Kasumi-1 (cell line): Measurements from ENCODE around the gene HCK.
A peak's percentile ranks its signal among the peaks of the same experiment; 100 is the strongest.

Experiments used
- DNase-seq, 2 experiments: peaks; one replicate each; lab custom pipeline; 2025; lab: John Stamatoyannopoulos, UW

HCK gene

DNA sequence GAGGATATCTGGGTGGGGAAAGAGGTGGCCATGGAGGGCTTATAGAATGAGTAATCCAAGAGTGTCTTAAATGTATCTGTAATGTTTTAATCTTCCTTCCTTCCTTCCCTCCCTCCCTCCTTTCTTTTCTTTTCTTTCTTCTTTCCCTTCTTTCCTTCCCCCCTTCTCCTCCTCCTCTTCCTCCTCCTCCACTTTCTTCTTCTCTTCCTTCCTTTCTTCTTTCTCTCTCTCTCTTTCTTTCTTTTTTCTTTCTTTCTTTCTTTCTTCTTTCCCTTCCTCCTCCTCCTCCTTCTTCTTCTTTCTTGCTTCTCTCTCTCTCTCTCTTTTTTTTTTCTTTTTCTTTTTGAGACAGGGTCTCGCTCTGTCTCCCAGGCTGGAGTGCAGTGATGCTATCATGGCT is 7.1 kb downstream of the HCK start:
- no peak for DNase-seq

DNA sequence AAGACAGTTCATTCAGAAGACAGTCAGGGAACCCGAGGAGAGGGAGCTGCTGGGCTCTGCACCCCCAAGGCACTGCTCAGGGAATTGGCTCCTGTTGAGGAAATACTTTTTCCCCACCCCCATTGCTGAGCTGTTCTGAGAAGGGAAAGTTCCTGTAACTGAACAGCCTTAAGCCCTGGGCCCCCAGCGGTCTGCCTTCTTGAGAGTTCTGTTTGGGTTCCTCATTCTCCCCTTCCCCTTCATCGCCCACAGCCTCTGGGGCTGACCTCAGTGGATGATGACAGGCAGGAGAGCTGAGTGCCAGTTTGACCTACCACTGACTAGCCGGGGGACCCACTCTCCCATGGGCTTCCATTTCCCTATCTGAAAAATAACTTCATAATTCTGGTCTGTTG is 10.7 kb downstream of the HCK start:
- peak; percentile 87 to 88 for DNase-seq

DNA sequence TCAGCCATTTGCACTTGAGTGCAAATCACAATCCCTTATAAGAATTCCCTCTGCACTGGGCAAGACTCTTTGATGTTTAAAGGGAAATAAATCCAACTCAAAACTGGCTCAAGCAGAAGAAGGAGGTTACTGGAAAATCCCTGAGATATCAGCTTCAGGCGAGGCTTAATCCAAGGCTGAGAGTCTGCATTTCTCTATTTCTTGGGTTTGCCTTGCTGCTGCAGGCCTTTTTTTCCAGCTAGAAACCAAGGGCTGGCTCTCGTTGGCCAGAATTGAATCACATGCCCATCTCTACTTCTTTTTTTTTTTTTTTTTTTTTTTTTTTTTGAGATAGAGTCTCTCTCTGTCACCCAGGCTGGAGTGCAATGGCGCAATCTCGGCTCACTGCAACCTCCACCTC is 11.7 kb downstream of the HCK start:
- DNase-seq: no peak

DNA sequence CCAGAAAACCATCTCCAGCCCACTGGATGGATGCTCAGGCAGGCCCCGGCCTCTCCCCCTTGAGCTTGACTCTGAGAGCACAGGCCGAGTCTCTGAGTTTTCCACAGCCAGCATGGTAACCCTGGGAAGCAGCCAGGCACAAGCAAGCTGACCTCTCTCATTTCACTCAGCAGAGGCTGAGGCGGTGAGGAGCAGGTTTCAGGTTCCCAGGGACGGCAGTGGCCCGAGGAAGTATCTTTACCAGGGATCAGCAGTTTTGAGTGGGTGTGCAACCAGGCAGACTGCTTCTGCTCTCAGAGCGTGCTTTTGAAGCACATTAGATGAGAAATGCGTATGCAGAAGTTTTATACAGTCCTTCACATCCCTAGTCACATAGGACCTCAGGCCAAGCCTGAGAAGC is 12.6 kb downstream of the HCK start:
- no peak for DNase-seq

DNA sequence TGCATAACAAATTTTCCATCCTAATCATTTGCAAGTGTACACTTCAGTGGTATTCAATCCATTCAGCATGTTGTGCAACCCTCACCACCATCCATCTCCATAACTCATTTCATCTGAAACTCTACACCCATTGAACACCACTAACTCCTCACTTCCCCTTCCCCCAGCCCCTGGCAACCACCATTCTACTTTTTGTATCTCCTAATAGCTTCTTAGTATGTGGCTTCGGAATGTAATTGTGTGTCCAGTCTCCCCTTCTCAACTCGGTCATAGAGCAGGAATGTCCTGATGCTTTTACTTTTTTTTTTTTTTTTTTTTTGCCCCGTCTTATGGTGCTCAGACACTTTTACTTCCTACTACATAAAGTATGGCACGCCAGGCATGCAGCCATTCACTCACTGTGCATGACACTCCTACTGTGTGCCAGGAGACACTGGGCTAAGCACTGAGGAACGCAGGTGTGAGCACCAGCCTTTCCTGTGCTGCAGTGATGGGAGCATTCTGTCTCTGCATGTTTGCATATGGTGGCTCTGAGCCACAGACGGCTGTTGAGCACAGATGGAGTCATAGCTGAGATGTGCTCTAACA is 15.3 kb downstream of the HCK start:
- peak; percentile 35 to 40 for DNase-seq

DNA sequence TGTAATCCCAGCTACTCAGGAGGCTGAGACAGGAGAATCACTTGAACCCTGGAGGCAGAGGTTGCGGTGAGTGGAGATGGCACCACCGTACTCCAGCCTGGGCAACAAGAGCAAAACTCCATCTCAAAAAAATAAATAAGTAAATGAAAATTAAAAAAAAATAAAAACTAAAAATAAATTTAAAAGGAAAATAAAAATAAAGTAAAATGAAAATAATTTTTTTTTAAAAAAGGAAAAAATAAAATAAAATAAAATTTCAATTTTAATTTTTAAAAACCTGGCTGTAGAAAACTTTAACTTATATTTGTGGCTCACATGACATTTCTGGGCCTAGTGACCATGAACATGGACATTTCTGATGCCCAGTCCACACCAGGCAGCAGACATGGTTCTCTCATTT is 16.1 kb downstream of the HCK start:
- DNase-seq: no peak

DNA sequence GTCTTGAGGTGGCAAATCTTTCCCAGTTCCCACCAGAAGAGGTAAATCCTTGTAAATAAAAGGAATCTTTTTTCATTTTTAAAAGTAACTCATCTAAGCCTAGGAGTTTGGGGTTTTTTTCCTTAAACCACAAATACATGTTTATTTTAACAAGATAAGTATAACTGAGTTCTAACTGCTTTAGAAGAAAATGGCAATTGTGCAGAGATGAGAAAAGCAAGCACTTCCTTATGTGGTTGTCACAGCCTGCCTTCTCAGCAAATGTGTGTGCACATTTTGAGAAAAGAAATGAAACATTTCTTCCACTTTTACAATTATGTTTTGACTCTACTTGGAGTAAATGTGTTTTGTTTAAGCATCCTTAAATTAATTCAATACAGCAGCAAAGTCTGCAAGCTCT is 17.7 kb downstream of the HCK start:
- DNase-seq: peak in 1 of 2 experiments; percentile 9

DNA sequence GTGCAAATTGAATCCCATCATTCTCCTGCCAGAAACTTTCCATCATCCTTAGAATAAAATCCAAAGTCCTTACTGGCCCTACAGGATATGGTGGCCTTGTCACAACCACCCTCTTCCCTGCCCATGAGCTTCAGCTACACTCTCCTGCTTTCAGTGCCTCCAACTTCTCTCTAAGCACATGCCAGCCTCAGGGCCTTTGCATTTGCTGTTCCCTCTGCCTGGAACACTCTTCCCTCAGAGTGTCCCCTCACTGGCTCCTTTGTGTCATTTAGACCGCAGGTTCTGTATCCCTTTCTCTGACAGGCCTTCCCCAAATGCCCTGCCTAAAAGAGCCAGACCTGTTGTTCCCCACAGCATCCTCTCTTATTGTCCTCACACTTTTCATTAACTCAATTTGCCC is 18.2 kb downstream of the HCK start:
- no peak for DNase-seq

DNA sequence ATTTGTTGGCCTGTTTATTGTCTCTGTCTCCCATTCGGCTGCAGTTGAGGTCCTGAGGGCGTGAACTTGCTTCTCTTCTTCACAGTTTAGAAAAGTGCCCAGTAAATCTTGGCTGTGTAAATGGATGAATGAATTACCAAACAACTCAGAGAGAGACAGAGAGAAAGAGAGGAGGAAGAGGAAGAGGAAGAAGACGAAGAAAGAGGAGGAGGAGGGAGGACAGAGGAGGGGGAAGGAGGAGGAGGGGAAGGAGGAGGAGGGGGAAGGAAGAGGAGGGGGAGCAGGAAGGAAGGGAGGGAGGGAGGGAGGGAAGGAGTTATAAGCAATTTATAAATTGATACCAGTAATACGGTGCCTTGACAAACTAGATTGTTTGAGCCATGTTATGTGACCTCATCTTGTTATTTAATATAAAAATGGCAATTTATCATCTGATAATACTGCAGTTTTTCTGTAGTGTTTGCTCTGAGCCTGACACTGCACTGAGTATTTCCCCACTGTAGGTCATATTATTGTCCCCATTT is 18.7 kb downstream of the HCK start:
- DNase-seq: no peak

DNA sequence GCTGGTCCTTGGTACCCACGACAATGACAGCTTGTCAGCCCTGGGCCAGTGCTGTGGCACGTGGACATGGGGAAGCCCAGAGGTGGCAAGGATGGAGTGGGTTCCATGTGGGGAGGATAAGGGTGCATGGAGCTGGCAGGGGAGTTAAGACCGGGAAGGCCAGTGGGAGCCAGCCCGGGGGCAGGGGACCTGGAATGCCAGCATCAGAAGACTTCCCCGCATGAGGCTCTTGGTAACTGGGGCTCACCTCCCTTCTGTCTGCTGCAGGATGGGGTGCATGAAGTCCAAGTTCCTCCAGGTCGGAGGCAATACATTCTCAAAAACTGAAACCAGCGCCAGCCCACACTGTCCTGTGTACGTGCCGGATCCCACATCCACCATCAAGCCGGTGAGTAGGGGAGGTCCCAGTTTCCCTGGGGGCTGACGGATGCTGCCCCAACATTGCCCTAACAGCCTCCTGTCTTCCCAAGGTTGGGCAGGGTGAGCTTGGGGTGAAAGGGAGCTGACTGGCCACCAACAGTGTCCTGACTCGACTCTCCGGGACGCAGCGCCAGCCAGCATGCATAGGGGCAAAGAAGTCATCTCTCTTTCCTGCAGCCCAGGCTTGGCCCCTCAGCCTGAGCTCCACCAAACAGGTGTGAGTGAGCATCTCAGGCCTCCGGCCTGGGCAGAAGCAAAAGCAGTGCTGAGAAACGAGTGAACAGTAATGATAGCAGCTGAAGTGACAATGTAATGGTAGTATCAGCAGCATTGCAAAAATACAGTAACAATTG is 19.5 kb downstream of the HCK start:
- DNase-seq: no peak

DNA sequence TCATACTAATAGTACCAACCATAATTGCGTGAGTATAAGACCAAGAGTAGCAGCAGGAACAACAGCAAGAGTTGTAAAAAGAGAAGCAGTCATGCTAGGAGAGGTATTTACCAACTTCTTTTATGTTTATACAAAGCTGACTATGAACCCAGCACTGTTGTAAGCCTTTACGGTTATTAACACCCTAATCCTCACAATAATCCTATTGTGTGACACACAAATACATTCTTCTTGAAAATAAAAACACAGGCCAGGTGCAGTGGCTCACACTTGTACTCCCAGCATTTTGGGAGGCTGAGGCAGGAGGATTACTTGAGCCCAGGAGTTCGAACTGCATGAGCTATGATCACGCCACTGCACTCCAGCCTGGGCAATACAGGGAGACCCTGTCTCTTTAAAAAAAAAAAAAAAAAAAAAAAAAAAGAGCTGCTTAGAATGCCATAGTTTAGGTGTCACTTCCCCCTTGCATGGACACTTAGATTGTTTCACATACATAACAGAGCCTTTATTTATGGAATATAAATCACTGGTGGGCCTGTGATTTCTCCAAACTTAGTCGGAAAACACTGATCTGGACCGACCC is 20.2 kb downstream of the HCK start:
- no peak for DNase-seq

DNA sequence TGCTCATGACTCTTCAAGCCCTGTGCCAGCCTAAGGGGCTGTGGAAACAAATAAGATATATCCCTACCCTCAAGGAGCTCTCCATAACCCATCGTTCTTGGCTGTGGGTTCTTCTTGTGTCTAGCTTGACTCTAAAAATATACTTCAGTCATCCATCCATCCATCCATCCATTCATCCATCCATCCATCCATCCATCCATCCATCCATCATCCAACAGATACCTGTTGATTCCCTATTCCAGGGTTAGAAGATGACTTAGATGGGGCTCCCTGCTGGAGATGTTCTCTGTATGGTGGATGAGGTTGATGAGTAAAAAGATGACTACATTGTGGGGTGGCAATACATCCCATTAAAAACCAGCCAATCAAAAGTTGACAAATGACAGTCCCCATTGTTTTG is 23.5 kb downstream of the HCK start:
- no peak for DNase-seq

DNA sequence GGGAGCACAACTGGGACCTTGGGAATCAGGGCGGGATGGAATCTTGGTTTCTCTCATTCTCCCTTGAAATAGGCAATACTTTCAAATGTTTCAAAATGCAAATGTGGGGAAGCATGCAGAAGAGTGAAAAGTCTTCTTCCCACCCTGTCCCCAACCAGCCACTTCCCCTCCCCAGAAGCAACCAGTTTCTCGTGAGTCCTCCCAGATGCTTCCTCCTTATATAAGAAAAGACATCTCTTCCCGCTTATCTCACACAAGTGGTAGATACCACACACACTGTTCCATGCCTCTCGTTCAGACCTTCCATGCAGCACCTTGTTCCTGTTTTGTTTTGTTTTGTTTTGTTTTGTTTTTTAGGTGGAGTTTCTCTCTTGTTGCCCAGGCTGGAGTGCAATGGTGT is 25.1 kb downstream of the HCK start:
- peak; percentile 87 to 90 for DNase-seq

DNA sequence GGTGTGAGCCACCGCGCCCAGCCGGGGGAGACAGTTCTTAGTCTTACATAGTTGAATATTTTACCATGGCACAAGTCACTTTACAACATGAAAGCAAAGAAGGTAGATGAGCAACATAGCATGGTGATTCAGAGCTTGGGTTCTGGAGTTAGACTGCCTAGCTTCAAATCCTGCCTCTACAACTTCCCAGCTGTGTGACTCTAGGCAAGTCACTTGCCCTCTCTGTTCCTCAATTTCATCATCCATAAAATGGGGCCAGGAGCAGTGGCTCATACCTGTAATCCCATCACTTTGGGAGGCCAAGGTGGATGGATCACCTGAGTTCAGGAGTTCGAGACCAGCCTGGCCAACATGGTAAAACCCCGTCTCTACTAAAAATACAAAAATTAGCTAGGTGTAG is 26.3 kb downstream of the HCK start:
- no peak for DNase-seq

DNA sequence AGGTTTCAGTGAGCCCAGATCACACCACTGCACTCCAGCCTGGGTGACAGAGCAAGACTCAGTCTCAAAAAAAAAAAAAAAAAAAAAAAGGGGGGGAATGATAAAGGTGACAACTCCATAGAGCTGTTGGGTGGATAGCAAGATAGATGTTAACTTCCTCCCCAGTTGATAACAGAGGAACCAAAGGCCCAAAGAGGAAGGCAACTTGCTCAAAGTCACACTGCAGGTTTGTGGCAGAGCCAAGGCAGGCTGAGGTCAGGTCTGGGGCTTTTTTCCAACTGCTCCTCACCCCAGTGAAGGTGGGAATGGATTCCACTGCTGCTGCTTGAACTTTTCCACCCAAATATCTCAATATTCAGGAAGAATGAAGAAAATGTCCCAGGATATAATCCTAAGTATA is 26.7 kb downstream of the HCK start:
- peak; percentile 55 to 58 for DNase-seq

DNA sequence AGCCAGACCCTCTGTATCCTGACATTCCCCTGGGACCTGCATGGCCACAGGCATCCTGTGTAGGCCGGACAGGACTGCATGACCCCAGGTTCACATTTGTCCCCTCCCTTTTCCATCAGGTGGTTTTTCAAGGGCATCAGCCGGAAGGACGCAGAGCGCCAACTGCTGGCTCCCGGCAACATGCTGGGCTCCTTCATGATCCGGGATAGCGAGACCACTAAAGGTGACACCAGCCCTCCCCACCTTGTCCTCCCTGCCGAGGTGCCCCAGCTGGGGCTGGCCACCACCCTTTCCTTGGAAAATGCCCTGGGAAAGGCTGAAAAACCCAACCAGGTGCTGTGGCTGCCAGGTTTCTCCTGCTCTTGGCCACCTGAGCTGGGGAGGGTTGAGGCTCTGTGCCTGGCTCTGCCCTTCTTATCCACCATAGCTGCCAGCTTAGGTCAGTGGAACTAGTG is 27.6 kb downstream of the HCK start:
- no peak for DNase-seq

DNA sequence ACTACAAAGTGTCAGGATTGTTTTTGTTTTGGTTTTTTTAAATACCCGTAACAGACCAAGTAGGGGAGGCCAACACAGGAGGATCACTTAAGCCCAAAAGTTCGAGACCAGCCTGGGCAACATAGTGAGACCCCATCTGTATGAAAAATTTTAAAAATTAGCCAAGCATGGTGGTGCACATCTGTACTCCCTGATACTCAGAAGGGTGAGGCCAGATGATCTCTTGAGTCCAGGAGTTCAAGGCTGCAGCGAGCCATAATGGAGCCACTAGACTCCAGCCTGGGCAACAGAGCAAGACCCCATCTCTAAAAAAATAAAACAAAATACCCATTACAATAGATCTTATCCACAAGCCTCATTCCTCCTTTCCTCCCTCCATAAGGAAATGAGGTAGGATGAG is 28.7 kb downstream of the HCK start:
- DNase-seq: no peak

DNA sequence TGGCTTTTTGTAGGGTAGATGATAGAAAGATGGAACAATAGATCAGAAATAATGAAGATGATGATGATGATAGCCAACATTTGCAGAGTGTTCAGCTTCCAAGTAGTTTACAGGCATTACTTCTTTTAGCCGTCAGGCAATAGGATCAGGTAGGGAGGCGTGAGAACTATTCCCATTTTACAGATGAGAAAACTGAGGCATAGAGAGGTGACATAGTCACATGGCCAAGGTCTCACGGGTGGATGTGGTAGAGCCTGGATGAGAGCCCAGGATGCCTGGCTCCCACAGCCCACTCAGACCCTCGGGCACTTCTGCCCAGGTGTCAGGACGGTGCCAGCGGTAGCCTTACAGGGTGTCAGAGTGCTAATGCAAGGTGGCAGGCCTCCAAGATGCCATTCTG is 31.4 kb downstream of the HCK start:
- no peak for DNase-seq

DNA sequence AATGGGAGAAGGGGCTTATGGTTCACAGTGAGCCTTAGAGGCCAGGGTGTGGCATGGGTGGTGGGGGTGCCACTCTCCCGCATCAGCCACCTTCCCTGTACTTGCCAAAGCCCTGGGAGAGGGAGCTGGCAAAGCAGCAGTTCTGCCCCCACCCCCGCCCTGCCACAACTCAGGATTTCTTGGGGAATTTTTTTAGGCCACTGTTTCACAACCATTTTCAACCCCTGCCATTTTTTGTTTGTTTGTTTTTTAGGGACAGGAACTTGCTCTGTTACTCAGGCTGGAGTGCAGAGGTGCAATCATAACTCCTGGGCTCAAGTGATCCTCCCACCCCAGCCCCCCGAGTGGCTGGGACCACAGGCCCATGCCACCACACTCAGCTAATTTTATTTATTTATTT is 35.0 kb downstream of the HCK start:
- DNase-seq: no peak

DNA sequence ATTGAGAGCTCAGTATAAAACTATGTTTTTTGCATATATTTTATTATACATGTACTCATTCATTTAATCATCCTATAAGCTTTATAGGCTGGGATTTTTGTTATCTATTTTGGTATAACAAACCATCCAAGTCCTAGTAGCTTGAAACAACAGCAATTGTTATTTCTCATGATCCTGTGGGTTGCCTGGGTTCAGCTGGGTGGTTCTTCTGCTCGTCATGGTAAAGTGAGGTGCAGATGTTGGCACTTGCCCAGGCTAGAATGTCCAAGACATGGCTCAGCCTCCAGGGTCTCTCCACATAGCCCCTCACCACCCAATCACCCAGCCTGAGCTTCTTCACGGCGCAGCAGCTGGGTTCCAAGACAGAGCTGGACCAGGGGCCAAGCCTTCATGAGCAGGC is 36.7 kb downstream of the HCK start:
- DNase-seq: no peak

DNA sequence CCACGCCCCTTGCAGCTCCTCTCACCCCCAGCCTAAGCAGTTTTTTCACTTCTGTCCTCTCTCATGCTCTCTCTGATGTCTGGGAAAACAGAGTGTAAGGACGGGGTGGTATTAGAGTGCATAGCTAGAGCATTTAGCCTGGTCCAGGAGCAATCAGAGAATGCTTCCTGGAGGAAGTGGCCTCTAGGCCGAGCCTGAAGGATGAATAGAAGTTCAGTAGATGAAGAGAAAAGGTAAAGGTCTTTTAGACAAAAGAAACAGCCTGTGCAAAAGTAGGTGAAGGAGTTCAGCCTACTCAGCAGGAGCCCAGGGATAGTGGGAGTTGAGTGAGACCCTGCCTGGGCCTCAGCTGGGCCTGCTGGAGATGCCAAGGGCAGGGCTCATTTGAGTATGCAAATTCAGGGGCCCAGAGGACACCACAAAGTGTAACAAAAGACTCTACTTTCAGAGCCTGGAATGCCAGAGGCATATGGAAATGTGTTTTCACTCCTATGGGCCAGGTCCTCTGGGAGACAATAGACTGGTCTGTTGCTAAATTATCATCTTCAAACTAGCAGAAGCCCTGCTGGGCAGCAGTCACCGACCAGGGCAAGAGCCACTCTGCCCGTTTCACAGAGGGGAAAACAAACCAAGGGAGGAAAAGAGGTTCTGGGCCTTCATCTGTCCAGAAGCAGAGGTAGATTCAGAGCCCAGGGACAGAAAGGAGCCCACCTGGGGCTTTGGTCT is 37.8 kb downstream of the HCK start:
- DNase-seq: no peak

DNA sequence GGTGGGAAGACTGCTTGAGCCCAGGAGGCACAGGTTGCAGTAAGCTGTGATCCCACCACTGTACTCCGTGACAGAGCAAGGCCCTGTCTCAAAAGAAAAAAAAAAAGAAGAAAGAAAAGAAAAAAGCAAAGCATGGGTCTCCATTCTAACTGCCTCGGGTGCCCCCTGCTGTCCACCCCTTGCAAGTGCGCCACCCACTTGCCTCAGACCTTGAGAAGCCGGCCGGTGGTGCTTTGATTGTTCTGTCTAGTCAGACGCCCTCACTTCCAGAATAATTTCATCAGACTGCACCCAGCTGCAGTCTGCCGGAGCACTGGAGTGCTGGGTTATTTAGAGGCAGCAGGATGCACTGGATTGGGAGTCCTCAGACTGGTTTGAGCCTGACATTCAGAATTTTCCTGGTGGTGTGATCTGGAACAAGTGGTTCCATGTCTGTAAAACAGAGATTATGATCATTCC is 39.9 kb downstream of the HCK start:
- peak; percentile 73 to 79 for DNase-seq

DNA sequence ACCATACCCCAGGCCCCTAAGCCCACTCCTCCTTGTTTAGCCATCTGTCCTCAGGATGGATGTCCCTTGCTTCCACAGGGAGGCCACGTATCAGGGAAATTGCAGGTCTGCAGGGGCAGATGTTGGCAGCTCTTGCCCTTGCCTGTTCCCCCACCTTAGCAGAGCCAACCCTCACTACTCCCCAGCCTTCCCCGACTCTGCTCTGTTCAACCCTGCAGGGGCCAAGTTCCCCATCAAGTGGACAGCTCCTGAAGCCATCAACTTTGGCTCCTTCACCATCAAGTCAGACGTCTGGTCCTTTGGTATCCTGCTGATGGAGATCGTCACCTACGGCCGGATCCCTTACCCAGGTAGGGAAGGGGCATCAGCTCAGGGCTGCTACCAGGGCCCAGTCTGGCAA is 46.7 kb downstream of the HCK start:
- DNase-seq: no peak
